NCI-H2227 (cell line): ENCODE measurements around the gene LDHB.
"Not testable (repeated sequence)": the region's sequence is repeated elsewhere in the genome, so short reads cannot be mapped to it uniquely, and the experiment has no call there.

ENCODE experiments used
- DNase-seq: peaks from one replicate; lab custom pipeline; 2025; ENCODE audit not compliant: unreplicated experiment; lab: John Stamatoyannopoulos, UW

LDHB gene

GRCh38 chr12:21657326-21658077 is at the start of gene LDHB:
TSS of gene LDHB (minus strand) at chr12:21657842. CDS start at chr12:21654671, 3,171 bp downstream.
- peak; percentile 94 for DNase-seq

DNA sequence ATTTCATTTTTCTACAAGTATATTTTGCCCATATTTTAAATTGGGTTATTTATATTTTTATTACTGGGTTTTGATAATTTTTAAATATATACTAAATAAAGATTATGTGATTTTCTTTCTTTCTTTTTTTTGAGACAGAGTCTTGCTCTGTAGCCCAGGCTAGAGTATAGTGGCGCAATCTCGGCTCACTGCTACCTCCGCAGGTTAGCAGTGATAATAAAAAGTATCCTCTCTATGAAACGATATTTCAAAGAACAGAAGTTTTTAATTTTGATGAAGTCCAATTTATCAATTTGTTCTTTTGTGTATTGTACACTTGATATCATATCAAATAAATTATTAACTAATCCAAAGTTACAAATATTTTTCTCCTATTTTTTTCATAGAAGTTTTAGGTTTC is 47.2 kb upstream of the LDHB start:
- no peak for DNase-seq

GRCh38 chr12:21699851-21700250 is 42.2 kb upstream of the LDHB start:
- no peak for DNase-seq

- DNase-seq, result peak; percentile 3
These were observed 40.4 kb upstream of the LDHB start for GRCh38 chr12:21697904-21698630.

GRCh38 chr12:21696625-21697024 is 39.0 kb upstream of the LDHB start:
- no peak for DNase-seq

GRCh38 chr12:21695986-21696385 is 38.3 kb upstream of the LDHB start:
- no peak for DNase-seq

GRCh38 chr12:21694660-21695059 is 37.0 kb upstream of the LDHB start:
- DNase-seq, result no peak

GRCh38 chr12:21691515-21691914 is 33.9 kb upstream of the LDHB start:
- no peak for DNase-seq

DNA sequence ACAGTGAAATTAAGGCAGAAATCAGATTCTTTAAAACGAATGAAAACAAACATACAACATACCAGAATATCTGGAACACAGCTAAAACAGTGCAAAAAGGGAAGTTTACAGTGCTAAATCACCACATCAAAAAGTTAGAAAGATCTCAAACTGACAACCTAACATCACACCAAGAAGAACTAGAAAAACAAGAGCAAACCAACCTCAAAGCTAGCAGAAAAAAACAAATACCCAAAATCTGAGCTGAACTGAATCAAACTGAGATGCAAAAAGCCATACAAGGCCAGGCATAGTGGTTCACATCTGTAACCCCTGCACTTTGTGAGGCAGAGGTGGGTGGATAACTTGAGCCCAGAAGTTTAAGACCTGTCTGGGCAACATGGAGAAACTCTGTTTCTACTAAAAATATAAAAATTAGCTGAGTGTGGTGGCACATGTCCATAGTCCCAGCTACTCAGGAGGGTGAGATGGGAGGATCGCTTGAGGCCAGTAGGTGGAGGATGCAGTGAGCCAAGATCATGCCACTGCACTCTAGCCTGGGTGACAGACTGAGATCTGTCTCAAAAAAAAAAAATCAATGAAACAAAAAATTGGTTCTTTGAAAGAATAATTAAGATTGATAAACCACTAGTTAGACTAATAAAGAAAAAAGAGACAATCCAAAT is 33.2 kb upstream of the LDHB start:
- no peak for DNase-seq

DNA sequence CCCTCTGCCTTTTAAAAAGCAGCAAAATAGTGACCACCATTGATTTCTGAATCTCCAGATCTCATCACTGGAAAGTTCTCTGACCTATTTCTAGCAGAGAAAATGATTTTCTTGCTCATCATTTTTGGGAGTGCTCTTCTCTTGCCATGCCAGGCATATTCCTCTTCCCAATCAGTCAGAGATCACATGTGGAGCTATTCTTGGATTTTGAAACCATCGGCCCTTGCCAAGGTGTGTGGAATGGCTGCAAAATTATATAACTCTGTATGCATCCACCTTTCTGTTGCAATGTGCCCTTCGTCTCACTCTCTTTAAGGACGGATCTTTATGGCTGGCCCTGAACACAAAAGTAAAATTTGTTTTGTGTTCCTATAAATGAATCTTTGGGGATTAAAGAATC is 25.5 kb upstream of the LDHB start:
- DNase-seq, result no peak

GRCh38 chr12:21678959-21679358 is 21.3 kb upstream of the LDHB start:
- no peak for DNase-seq

GRCh38 chr12:21677622-21678277 is 20.1 kb upstream of the LDHB start:
- no peak for DNase-seq

DNA sequence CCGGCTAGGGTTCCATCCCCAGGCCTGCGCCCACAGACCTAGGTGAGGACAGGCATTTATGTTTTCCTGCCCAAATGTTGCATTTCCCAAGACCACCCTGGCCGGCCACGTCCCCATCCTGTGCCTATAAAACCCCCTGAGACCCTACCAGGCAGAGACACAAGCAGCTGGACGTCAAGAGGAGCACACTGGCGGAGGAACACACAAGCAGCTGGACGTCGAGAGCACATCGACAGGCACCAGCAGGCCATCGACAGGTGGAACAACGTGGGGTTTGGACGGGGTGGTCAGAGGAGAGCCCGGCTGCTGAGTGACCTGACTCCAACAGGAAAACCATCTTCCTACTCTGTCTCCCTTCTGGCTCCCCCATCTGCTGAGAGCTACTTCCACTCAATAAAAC is 19.6 kb upstream of the LDHB start:
- DNase-seq, result no peak

DNA sequence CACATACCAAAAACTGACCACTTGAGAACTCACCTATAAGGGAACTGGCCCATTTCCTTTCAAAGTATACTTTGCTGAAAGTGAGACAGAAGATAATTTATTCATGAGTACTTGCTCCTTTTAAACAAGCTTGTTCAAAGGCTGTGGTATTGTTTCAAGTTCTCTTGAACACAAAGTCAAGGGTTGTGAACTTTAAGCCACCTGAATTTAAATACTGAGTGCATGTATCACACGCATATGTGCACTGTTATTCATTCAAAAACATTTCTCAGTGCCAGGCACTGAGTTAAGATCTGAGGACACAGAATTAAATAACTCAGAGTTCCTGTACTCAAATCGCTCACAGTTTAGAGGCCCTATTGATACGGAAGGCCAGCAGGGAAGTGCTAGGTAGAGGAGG is 19.1 kb upstream of the LDHB start:
- DNase-seq, result no peak

DNA sequence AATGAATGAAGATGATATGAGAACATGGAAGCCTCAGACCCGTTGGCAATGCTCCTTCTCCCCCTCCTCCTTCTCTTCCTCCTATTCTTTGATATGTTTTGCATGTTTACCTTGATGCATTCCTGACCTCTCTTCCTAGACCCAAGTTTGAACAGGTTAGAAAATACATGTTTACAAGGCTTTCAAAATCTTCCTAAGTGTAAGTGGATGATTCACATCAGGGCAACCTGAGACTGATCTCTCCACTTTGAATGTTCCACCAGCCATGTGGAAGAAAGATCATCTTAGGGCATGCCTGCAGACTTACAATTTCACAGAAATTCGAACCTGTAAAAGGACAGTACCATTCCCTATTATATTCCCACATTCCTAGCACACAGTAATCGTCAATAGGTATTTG is 18.0 kb upstream of the LDHB start:
- DNase-seq, result no peak

GRCh38 chr12:21675096-21675495 is 17.5 kb upstream of the LDHB start:
- DNase-seq, result no peak

DNA sequence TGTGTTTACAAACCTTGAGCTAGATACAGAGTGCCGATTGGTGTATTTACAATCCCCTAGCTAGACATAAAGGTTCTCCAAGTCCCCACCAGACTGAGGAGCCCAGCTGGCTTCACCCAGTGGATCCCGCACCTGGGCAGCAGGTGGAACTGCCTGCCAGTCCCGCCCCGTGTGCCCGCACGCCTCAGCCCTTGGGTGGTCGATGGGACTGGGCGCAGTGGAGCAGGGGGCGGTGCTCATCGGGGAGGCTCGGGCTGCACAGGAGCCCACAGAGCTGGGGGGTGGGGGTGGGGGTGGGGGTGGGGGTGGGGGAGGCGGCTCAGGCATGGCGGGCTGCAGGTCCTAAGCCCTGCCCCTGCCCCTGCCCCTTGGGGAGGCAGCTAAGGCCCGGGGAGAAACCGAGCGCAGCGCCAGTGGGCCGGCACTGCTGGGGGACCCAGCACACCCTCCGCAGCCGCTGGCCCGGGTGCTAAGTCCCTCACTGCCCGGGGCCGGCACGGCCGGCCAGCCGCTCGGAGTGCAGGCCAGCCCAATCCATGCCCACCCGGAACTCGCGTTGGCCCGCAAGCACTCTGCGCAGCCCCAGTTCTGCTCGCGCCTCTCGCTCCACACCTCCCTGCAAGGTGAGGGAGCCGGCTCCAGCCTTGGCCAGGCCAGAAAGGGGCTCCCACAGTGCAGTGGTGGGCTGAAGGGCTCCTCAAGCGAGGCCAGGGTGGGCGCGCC is 16.3 kb upstream of the LDHB start:
- not testable (repeated sequence) for DNase-seq

- no peak for DNase-seq
These were observed 14.5 kb upstream of the LDHB start for GRCh38 chr12:21672146-21672545.

- no peak for DNase-seq
These were observed 9.1 kb upstream of the LDHB start for GRCh38 chr12:21666722-21667121.

DNA sequence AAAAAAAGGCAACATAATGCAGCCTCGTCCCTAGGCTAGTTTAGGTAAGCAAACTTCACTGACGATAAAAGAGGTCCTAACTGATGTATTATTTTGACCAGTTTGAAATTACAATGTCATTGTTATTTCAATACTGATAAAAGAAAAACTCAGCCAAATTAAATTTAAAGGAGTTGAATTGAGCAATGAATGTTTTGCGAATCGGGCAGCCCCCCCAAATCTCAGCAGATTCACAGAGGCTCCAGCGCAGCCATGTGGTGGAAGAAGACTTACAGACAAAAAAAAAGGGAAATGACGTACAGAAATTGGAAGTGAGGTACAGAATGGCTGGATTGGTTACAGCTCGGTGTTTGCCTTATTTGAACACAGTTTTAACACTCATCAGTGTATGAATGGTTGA is 8.2 kb upstream of the LDHB start:
- DNase-seq, result no peak
